Caki2 (cell line): ENCODE measurements around the gene CSRP1. TPM values are rescaled to one million over a fixed set of nuclear protein-coding genes. Genes with fewer than 3 reads are reported as not detected.

Experiments used
- DNase-seq: peaks from one replicate; pipeline ENCODE4 v3.0.0-alpha.2; 2015; ENCODE audit warnings: low read depth
- in situ Hi-C: cut with HindIII; loops from 2 replicates; pipeline ENCODE4 v1.10.0; 2016; ENCODE audit warnings: low sequenced_read_pairs, low pct_unique_long_range_greater_than_20kb, mixed read lengths
- total RNA-seq: library from RNA; depleted of rRNA; stranded (reverse); fragments of >200 nt; shearing (Covaris generic); gene quantifications from 2 replicates; pipeline ENCODE4 v1.2.3, GENCODE V29; 2014; ENCODE audit warnings: low replicate concordance

CSRP1 gene
- total RNA-seq, 1 experiment from 2014 or later = 235 TPM

DNA sequence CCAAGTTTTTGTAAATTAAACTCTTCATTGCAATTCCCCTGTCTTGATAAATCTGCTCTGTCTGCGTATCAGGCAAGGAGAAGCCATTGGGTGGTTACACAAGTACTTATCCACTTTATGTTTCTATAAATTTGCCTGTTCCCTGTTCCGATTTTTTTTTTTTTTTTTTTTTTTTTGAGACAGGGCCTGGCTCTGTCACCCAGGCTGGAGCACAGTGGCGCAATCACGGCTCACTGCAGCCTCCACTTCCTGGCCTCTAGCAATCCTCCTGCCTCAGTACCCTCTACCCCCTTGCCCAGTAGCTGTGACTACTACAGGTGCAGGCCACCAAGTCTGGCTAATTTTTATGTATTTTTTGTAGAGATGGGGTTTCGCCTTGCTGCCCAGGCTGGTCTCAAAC, 11.1 kb upstream of the CSRP1 start:
- in situ Hi-C loops = no loop called here
- DNase-seq = no peak

DNA sequence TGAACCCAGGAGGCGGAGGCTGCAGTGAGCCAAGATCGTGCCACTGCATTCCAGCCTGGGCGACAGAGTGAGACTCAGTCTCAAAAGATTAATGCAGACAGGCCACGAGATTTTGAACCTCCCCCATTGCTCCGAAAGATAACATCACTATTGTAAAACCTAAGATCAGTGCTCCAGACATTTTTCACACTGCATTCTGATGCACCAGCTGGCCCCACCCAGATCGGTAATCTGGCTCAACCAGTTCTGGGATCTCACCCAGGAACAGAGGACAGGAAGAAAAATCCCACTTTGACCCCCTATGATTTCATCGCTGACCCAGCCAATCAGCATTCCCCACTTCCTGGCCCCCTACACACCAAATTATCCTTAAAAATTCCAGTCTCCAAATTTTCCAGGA, 10.7 kb upstream of the CSRP1 start:
- in situ Hi-C loops = no loop called here
- DNase-seq = no peak

- in situ Hi-C loops = no loop called here
Measured at GRCh38 chr1:201516511-201517127, 9.7 kb upstream of the CSRP1 start.

DNA sequence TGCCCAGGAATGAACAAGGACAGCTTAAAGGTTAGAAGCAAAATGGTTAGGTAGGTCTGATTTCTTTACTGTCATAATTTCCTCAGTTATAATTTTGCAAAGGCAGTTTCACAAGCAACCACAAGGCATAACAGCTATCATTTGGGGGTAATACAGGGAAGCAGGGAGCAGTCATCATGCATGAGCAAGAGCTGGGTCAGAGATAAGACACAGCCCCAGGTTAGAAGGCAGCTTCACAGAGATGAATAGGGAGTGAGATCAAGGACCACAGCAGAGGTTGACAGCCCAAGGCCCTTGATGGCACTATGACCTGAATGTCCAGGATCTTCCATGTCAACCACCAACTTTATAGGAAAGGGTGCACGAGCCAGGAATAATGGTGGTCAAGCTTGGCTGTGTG, 9.0 kb upstream of the CSRP1 start:
- DNase-seq = no peak
- in situ Hi-C loops = no loop called here

More at GRCh38 chr1:201516511-201517127, 9.7 kb upstream of the CSRP1 start:
- no peak for DNase-seq

GRCh38 chr1:201515062-201515750, 8.3 kb upstream of the CSRP1 start:
- DNase-seq = no peak
- in situ Hi-C loops = no loop called here

GRCh38 chr1:201514466-201514865, 7.5 kb upstream of the CSRP1 start:
- no peak for DNase-seq
- in situ Hi-C loops = no loop called here

DNA sequence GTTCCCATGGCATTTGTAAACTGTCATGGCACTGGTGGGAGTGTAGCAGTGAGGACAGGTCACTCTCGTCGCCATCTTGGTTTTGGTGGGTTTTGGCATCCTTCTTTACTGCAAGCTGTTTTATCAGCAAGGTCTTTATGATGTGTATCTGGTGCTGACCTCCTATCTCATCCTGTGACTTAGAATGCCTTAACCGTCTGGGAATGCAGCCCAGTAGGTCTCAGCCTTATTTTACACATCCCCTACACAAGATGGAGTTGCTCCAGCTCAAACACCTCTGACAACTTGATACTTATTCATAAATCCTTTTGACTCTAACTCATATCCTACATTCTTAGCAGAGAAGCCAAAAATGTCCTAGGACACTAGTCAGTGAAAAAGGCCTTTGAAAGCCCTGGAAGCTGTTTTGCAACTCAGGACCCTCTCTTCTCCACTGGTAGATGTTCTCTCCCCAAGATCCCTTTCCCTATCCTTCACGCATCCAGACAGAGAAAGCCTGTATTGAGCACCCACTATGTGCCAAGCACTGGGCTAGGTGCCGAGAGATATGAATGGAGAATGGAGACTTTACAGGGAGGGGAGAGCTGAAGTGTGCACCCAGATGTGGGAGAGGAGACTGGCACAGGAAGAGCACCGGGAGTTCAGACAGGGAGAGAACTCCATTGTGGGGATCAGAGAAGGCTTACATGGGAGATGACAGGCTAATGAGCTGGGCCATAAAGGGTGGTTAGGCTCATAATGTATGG, 6.7 kb upstream of the CSRP1 start:
- DNase-seq = no peak
- in situ Hi-C loops = no loop called here

DNA sequence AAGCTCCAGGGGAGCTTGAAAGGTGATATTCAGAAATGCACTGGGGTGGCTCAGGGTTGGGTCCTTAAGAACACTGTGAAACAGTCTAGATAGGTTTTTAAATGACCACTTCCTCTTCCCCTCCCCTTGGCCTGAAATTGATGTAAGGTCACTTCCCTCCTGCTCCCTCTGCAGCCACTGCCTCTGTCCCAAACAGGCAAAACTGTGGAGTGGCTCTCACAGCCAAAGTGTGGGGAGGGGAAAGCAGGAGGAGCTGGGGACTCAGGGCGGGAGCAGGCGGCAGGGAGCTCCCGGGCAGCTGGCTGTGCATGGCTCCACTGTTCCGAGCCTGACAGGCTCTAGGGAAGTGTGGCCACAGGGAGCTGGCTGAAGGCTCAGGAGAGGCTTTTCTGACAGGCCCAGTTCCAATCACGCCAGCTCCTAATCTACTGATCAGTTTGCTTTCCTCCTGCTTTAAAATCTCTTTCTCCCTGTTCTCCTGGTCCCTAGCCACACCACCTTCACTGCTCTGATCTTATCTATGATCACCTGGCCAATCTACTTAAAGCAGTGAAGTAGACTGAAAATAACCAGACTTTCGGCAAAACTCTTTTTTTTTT, 5.1 kb upstream of the CSRP1 start:
- DNase-seq = no peak
- in situ Hi-C loops = no loop called here

- in situ Hi-C loops = no loop called here
- DNase-seq = no peak
Measured at GRCh38 chr1:201511396-201511940, 4.5 kb upstream of the CSRP1 start.

DNA sequence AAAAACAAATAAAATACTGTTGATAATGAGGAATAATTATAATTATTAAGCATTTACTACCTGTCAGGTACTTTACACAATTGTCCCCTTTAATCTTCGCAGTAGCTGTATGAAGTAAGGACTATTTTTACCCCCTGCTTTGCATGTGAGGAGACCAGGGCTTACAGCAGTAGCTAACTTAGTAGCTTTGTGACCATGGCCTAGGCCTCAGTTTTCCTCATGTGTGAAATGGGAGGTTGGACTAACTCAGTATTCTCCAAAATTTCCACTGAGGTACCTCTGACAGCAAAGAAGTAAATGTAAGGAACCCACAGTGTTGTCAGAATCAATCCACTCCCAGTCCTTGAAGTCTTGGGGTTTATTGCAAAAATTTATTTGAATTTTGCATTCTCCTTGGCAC, 3.8 kb upstream of the CSRP1 start:
- in situ Hi-C loops = no loop called here
- no peak for DNase-seq

DNA sequence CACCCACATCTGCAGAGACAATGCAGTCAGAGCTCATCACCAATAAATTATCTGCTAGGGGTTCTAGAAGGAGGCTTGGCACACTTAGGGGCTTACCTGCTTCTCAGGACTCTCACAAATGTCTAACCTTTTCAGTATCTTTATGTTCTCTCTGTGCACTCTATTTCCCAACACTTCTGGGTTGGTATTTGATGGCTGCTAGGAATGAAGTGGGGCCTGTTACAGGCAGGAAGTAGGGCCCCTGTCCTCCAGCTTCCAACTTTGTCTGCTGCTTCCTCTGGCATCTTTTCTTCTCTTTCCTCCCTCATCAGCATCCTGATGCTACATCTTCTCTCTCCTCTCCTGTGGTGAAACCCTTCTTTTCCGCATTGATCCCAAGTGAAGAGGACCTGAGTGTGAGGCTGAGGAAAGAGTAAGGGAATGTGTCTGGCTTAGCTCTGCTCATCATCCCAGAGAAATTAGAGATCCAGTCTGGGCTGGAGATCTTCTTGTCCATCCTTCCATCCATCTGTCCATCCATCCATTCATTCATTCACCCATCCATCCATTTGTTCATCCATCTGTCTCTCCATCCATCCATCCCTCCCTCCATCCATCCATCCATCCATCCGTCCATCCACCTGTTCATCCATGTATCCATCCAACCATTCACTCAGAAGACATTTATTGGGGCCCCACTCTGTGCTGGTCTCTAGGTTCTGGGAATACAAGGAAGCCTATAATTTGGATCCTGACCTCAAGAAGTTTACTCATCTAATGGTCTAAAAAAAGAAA, 2.9 kb upstream of the CSRP1 start:
- DNase-seq = no peak
- in situ Hi-C loops = no loop called here

GRCh38 chr1:201508809-201509208, 1.9 kb upstream of the CSRP1 start:
- in situ Hi-C loops = no loop called here
- no peak for DNase-seq

DNA sequence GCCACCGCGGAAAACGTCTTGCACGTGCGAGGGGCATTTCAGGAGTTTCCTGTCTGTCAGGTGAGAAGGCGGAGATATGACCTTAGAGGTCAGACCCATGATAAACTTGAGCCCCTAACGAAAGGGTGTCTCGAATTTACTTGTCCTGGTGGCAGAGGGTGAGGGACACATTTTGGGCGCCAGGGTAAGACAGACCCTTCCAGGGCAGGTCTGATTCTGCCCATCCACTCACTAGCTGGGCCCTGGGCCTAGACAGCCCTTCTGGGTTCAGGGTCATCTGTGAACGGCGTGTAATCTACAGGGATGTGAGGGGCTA, 395 bp upstream of the CSRP1 start:
- in situ Hi-C loops = no loop called here
- no peak for DNase-seq

- in situ Hi-C loops = no loop called here
Measured at GRCh38 chr1:201506092-201506491, 831 bp downstream of the CSRP1 start.

GRCh38 chr1:201505503-201505890, 1.4 kb downstream of the CSRP1 start:
- no peak for DNase-seq
- in situ Hi-C loops = no loop called here

More at GRCh38 chr1:201506092-201506491, 831 bp downstream of the CSRP1 start:
- no peak for DNase-seq

DNA sequence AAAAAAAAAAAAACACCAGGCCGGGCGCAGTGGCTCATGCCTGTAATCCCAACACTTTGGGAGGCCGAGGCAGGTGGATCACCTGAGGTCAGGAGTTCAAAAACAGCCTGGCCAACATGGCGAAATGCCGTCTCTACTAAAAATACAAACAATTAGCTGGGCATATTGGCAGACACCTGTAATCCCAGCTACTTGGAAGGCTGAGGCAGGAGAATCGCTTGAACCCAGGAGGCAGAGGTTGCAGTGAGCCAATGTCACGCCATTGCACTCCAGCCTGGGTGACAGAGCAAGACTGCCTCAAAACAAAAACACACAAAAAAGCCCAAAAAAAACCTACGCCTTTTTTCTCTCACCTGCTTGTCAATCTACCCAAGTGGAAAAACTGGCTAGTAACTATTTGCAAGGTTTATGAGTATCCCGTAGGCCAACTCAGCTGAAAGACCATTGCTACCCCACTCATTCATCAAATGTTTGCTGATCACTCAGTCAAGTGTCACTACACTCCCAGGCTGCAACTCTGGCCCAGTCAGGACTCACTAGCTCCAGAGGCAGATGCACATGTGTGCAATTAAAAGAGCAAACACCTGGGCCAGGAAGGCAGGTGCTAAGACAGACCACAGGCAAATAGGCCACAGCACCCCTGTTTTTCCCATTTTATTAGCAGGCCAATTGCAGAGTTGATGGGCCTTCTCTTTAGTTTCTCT, 2.0 kb downstream of the CSRP1 start:
- in situ Hi-C loops = no loop called here
- no peak for DNase-seq

- in situ Hi-C loops = no loop called here
- DNase-seq = no peak
Measured at GRCh38 chr1:201504179-201504631, 2.7 kb downstream of the CSRP1 start.
